ENCODE results near the gene DDIT4.
"Not testable (repeated sequence)": the region's sequence is repeated elsewhere in the genome, so short reads cannot be mapped to it uniquely, and the experiment has no call there.

The DDIT4 gene

GRCh38 chr10:72274213-72274729, 547 bp downstream of the DDIT4 start:
- Histone ChIP-seq H3K9me3 (ENCODE audit: low read length) (no peaks in the 10 kb centered on the region), H3K4me1 (ENCODE audit: insufficient read depth, low read length) (peaks cover 15% of the 10 kb centered on the region), H3K4me3 (ENCODE audit: low read depth in 1 of 2, low read length in 2 of 2) (peak overlapping the region; percentile 76 to 96), H3K9ac (ENCODE audit: low read length) (peak overlapping the region; percentile 80), H3K27ac (ENCODE audit: low read depth, low read length) (peak overlapping the region; percentile 82), H3K27me3 (ENCODE audit: control insufficient read depth in 1 of 2, insufficient read depth in 2 of 2, low read length in 2 of 2) (no peaks in the 10 kb centered on the region), H3K36me3 (ENCODE audit: insufficient read depth, low read length) (no peaks in the 10 kb centered on the region)

GRCh38 chr10:72274730-72275350, 1.1 kb downstream of the DDIT4 start:
- Histone ChIP-seq H3K9ac (ENCODE audit: low read length) (peak overlapping the region; percentile 80), H3K4me1 (ENCODE audit: insufficient read depth, low read length) (peaks cover 15% of the 10 kb centered on the region), H3K36me3 (ENCODE audit: insufficient read depth, low read length) (no peaks in the 10 kb centered on the region), H3K27ac (ENCODE audit: low read depth, low read length) (peak overlapping the region; percentile 82), H3K27me3 (ENCODE audit: control insufficient read depth in 1 of 2, insufficient read depth in 2 of 2, low read length in 2 of 2) (no peaks in the 10 kb centered on the region), H3K9me3 (ENCODE audit: low read length) (no peaks in the 10 kb centered on the region), H3K4me3 (ENCODE audit: low read depth in 1 of 2, low read length in 2 of 2) (peak overlapping the region; percentile 76 to 96)

- peaks cover 15% of the 10 kb centered on the region for H3K4me1 ChIP-seq (ENCODE audit: insufficient read depth, low read length)
Observed at GRCh38 chr10:72275351-72276012, 1.8 kb downstream of the DDIT4 start.

GRCh38 chr10:72276013-72276387, 2.3 kb downstream of the DDIT4 start:
- Histone ChIP-seq H3K27me3 (ENCODE audit: control insufficient read depth in 1 of 2, insufficient read depth in 2 of 2, low read length in 2 of 2) (no peaks in the 10 kb centered on the region), H3K4me3 (ENCODE audit: low read depth in 1 of 2, low read length in 2 of 2) (no peak overlapping the region), H3K27ac (ENCODE audit: low read depth, low read length) (no peak overlapping the region), H3K36me3 (ENCODE audit: insufficient read depth, low read length) (no peaks in the 10 kb centered on the region), H3K4me1 (ENCODE audit: insufficient read depth, low read length) (peaks cover 15% of the 10 kb centered on the region), H3K9me3 (ENCODE audit: low read length) (no peaks in the 10 kb centered on the region), H3K9ac (ENCODE audit: low read length) (no peak overlapping the region)

More at GRCh38 chr10:72275351-72276012, 1.8 kb downstream of the DDIT4 start:
- Histone ChIP-seq H3K9ac (ENCODE audit: low read length) (no peak overlapping the region), H3K9me3 (ENCODE audit: low read length) (no peaks in the 10 kb centered on the region), H3K27me3 (ENCODE audit: control insufficient read depth in 1 of 2, insufficient read depth in 2 of 2, low read length in 2 of 2) (no peaks in the 10 kb centered on the region), H3K27ac (ENCODE audit: low read depth, low read length) (peak overlapping the region; percentile 82), H3K36me3 (ENCODE audit: insufficient read depth, low read length) (no peaks in the 10 kb centered on the region), H3K4me3 (ENCODE audit: low read depth in 1 of 2, low read length in 2 of 2) (peak overlapping the region; percentile 76 to 96)

GRCh38 chr10:72276421-72277339, 3.0 kb downstream of the DDIT4 start:
- Histone ChIP-seq H3K9me3 (ENCODE audit: low read length) (no peaks in the 10 kb centered on the region), H3K36me3 (ENCODE audit: insufficient read depth, low read length) (no peaks in the 10 kb centered on the region), H3K4me3 (ENCODE audit: low read depth in 1 of 2, low read length in 2 of 2) (no peak overlapping the region), H3K4me1 (ENCODE audit: insufficient read depth, low read length) (peaks cover 15% of the 10 kb centered on the region), H3K27ac (ENCODE audit: low read depth, low read length) (no peak overlapping the region), H3K9ac (ENCODE audit: low read length) (no peak overlapping the region), H3K27me3 (ENCODE audit: control insufficient read depth in 1 of 2, insufficient read depth in 2 of 2, low read length in 2 of 2) (no peaks in the 10 kb centered on the region)

GRCh38 chr10:72277340-72277995, 3.7 kb downstream of the DDIT4 start:
- H3K27me3 ChIP-seq (ENCODE audit: control insufficient read depth in 1 of 2, insufficient read depth in 2 of 2, low read length in 2 of 2), result no peaks in the 10 kb centered on the region
- H3K4me1 ChIP-seq (ENCODE audit: insufficient read depth, low read length), result peaks cover 15% of the 10 kb centered on the region
- H3K27ac ChIP-seq (ENCODE audit: low read depth, low read length), result no peak overlapping the region
- H3K9ac ChIP-seq (ENCODE audit: low read length), result no peak overlapping the region
- H3K9me3 ChIP-seq (ENCODE audit: low read length), result no peaks in the 10 kb centered on the region
- H3K36me3 ChIP-seq (ENCODE audit: insufficient read depth, low read length), result no peaks in the 10 kb centered on the region
- H3K4me3 ChIP-seq (ENCODE audit: low read depth in 1 of 2, low read length in 2 of 2), result no peak overlapping the region

GRCh38 chr10:72277996-72278667, 4.4 kb downstream of the DDIT4 start:
- H3K27ac ChIP-seq (ENCODE audit: low read depth, low read length), result no peak overlapping the region

GRCh38 chr10:72278668-72279393, 5.1 kb downstream of the DDIT4 start:
- H3K9me3 ChIP-seq (ENCODE audit: low read length), result no peaks in the 10 kb centered on the region
- H3K4me1 ChIP-seq (ENCODE audit: insufficient read depth, low read length), result peaks cover 15% of the 10 kb centered on the region
- H3K27ac ChIP-seq (ENCODE audit: low read depth, low read length), result no peak overlapping the region
- no peak overlapping the region for H3K4me3 ChIP-seq (ENCODE audit: low read depth in 1 of 2, low read length in 2 of 2)
- no peaks in the 10 kb centered on the region for H3K27me3 ChIP-seq (ENCODE audit: control insufficient read depth in 1 of 2, insufficient read depth in 2 of 2, low read length in 2 of 2)
- no peak overlapping the region for H3K9ac ChIP-seq (ENCODE audit: low read length)
- no peaks in the 10 kb centered on the region for H3K36me3 ChIP-seq (ENCODE audit: insufficient read depth, low read length)

More at GRCh38 chr10:72277996-72278667, 4.4 kb downstream of the DDIT4 start:
- no peak overlapping the region for H3K9ac ChIP-seq (ENCODE audit: low read length)
- peaks cover 15% of the 10 kb centered on the region for H3K4me1 ChIP-seq (ENCODE audit: insufficient read depth, low read length)
- no peaks in the 10 kb centered on the region for H3K9me3 ChIP-seq (ENCODE audit: low read length)
- H3K4me3 ChIP-seq (ENCODE audit: low read depth in 1 of 2, low read length in 2 of 2), result no peak overlapping the region
- no peaks in the 10 kb centered on the region for H3K36me3 ChIP-seq (ENCODE audit: insufficient read depth, low read length)
- no peaks in the 10 kb centered on the region for H3K27me3 ChIP-seq (ENCODE audit: control insufficient read depth in 1 of 2, insufficient read depth in 2 of 2, low read length in 2 of 2)

GRCh38 chr10:72279587-72279986, 5.9 kb downstream of the DDIT4 start:
- H3K4me1 ChIP-seq (ENCODE audit: insufficient read depth, low read length), result peaks cover 15% of the 10 kb centered on the region
- not testable (repeated sequence) for H3K27ac ChIP-seq (ENCODE audit: low read depth, low read length); H3K36me3 ChIP-seq (ENCODE audit: insufficient read depth, low read length); H3K4me3 ChIP-seq (ENCODE audit: low read depth in 1 of 2, low read length in 2 of 2); H3K9me3 ChIP-seq (ENCODE audit: low read length); H3K27me3 ChIP-seq (ENCODE audit: control insufficient read depth in 1 of 2, insufficient read depth in 2 of 2, low read length in 2 of 2); H3K9ac ChIP-seq (ENCODE audit: low read length)

- no peaks in the 10 kb centered on the region for H3K27me3 ChIP-seq (ENCODE audit: control insufficient read depth in 1 of 2, insufficient read depth in 2 of 2, low read length in 2 of 2)
- H3K4me3 ChIP-seq (ENCODE audit: low read depth in 1 of 2, low read length in 2 of 2), result no peak overlapping the region
- no peak overlapping the region for H3K9ac ChIP-seq (ENCODE audit: low read length)
- no peak overlapping the region for H3K27ac ChIP-seq (ENCODE audit: low read depth, low read length)
- H3K4me1 ChIP-seq (ENCODE audit: insufficient read depth, low read length), result peaks cover 5% of the 10 kb centered on the region
- H3K9me3 ChIP-seq (ENCODE audit: low read length), result no peaks in the 10 kb centered on the region
- H3K36me3 ChIP-seq (ENCODE audit: insufficient read depth, low read length), result no peaks in the 10 kb centered on the region
Observed at GRCh38 chr10:72283131-72283530, 9.4 kb downstream of the DDIT4 start.

Measured in muscle layer of colon (tissue), 2 donors.